HCT116 (cell line): ENCODE results near the gene TSPAN10. TPM values are rescaled to one million over a fixed set of nuclear protein-coding genes. Genes with fewer than 3 reads are reported as not detected.

ENCODE experiments used
- ATAC-seq: fragments of 200-7000 bp; cut with Tn5 transposase; 2 replicates; pipeline ENCODE4 v1.9.1; 2020; ENCODE audit warnings: mild to moderate bottlenecking, moderate library complexity
- BruUV-seq: library from RNA; stranded (reverse); fragments of 400-500 nt; replicated peaks from 2 replicates; lab custom pipeline; 2021; lab: Mats Ljungman, UMichigan
- CTCF ChIA-PET: fragments of 300-600 bp; sonication (Branson Sonifier 250); formaldehyde crosslinking; loops from one replicate; lab custom pipeline; 2021; ENCODE audit warnings: antibody characterized with exemption; lab: Charles Lee
- POLR2A ChIA-PET: fragments of 300-600, 350-600 bp; sonication (Branson Sonifier 250); formaldehyde crosslinking; loops from one replicate; lab custom pipeline; 2021; ENCODE audit warnings: antibody characterized with exemption; lab: Charles Lee
- RAD21 ChIA-PET, 2 experiments: fragments of 300-600 bp; sonication (Branson Sonifier 250); formaldehyde crosslinking; loops; one replicate each; lab custom pipeline; 2023; ENCODE audit warnings: low total read pairs in 2 of 2; ENCODE audit not compliant: uncharacterized antibody in 2 of 2, unreplicated experiment in 2 of 2, low non-redundant PET in 1 of 2; lab: Charles Lee
- DNase-seq: peaks from one replicate; pipeline ENCODE4 v3.0.0-alpha.2; 2010; ENCODE audit warnings: low read depth, low spot score
- H2AFZ ChIP-seq: fragments of 200-600 bp; shearing (Covaris generic), sonication (generic); 2 replicates; pipeline ENCODE4 v1.6.1; 2017; ENCODE audit warnings: low read depth, mixed run types, mixed read lengths, antibody characterized with exemption, low read length; ENCODE audit not compliant: poor library complexity, severe bottlenecking
- H3K27ac ChIP-seq: 2 replicates; pipeline ENCODE4 v1.5.1; 2012; ENCODE audit warnings: low read depth, low read length
- H3K27me3 ChIP-seq: fragments of 200-600 bp; sonication (generic); 2 replicates; pipeline ENCODE4 v1.6.1; 2016; ENCODE audit warnings: mixed run types, low read length, mixed read lengths; ENCODE audit not compliant: insufficient read depth
- H3K36me3 ChIP-seq, 2 experiments: fragments of 200-500 bp in 1 of 2; fragments of 200-600 bp in 1 of 2; sonication (Bioruptor generic) in 1 of 2; sonication (generic) in 1 of 2; 2 replicates each; pipeline versions ENCODE4 v1.5.1 to v1.6.1; 2014 to 2016; ENCODE audit warnings: low read length in 2 of 2, inconsistent platforms in 1 of 2, mixed read lengths in 1 of 2, mixed run types in 1 of 2; ENCODE audit not compliant: insufficient read depth in 2 of 2, control insufficient read depth in 1 of 2
- H3K4me1 ChIP-seq, 2 experiments: fragments of 200-600 bp in 1 of 2; sonication (generic) in 1 of 2; 2 replicates each; pipeline versions ENCODE4 v1.5.1 to v1.6.1; 2012 to 2017; ENCODE audit warnings: low read length in 2 of 2, inconsistent platforms in 1 of 2, mild to moderate bottlenecking in 1 of 2, mixed read lengths in 1 of 2, mixed run types in 1 of 2, moderate library complexity in 1 of 2; ENCODE audit not compliant: insufficient read depth in 2 of 2, control insufficient read depth in 1 of 2
- H3K4me2 ChIP-seq: fragments of 200-600 bp; sonication (generic); 2 replicates; pipeline ENCODE4 v1.6.1; 2017; ENCODE audit warnings: mixed run types, low read length, mixed read lengths
- H3K4me3 ChIP-seq, 2 experiments: fragments of 200-600 bp in 1 of 2; sonication (generic) in 1 of 2; replicated peaks in 1 of 2; 2 replicates each; pipeline ENCODE4 v1.5.1; 2011 to 2016; ENCODE audit warnings: low read length in 2 of 2, control low read depth in 1 of 2, low read depth in 1 of 2, mild to moderate bottlenecking in 1 of 2, mixed read lengths in 1 of 2, mixed run types in 1 of 2
- H3K79me2 ChIP-seq: fragments of 200-600 bp; sonication (generic); 2 replicates; pipeline ENCODE4 v1.6.1; 2017; ENCODE audit warnings: mild to moderate bottlenecking, mixed run types, low read length, moderate library complexity, mixed read lengths; ENCODE audit not compliant: insufficient read depth
- H3K9ac ChIP-seq: fragments of 200-600 bp; sonication (generic); 2 replicates; pipeline ENCODE4 v1.6.1; 2016; ENCODE audit warnings: low read length, mixed read lengths
- H3K9me2 ChIP-seq: fragments of 200-600 bp; sonication (generic), shearing (Covaris generic); 2 replicates; pipeline ENCODE4 v1.6.1; 2017; ENCODE audit warnings: mixed run types, mild to moderate bottlenecking, moderate library complexity; ENCODE audit not compliant: insufficient read depth
- H3K9me3 ChIP-seq, 2 experiments: fragments of 200-500 bp in 1 of 2; fragments of 200-600 bp in 1 of 2; sonication (Bioruptor generic) in 1 of 2; sonication (generic) in 1 of 2; 2 replicates each; pipeline ENCODE4 v1.6.1; 2014 to 2017; ENCODE audit warnings: low read length in 2 of 2, mixed read lengths in 2 of 2, inconsistent platforms in 1 of 2, low read depth in 1 of 2, mild to moderate bottlenecking in 1 of 2, mixed run types in 1 of 2, moderate library complexity in 1 of 2; ENCODE audit not compliant: control insufficient read depth in 1 of 2, insufficient read depth in 1 of 2
- H4K20me1 ChIP-seq: fragments of 200-600 bp; sonication (generic), shearing (Covaris generic); 2 replicates; pipeline ENCODE4 v1.6.1; 2017; ENCODE audit warnings: mixed run types, mild to moderate bottlenecking, moderate library complexity; ENCODE audit not compliant: insufficient read depth
- CBX3 ChIP-seq: IDR thresholded peaks from 2 replicates; pipeline ENCODE4 v1.6.1; 2012; ENCODE audit warnings: low read depth
- JUND ChIP-seq: IDR thresholded peaks from 2 replicates; pipeline ENCODE4 v1.6.1; 2012
- POLR2AphosphoS5 ChIP-seq: IDR thresholded peaks from 2 replicates; pipeline ENCODE4 v1.6.1; 2011; ENCODE audit warnings: mild to moderate bottlenecking, low read depth, low read length, moderate library complexity
- RAD21 ChIP-seq: IDR thresholded peaks from 2 replicates; pipeline ENCODE4 v1.6.1; 2012; ENCODE audit warnings: low read depth, mild to moderate bottlenecking
- intact Hi-C: fragments of 100-400 bp; cut with micrococcal nuclease; formaldehyde crosslinking; loops from 2 replicates; pipeline ENCODE4 v1.10.0; 2022
- total RNA-seq: library from RNA; stranded (reverse); gene quantifications from one replicate; pipeline ENCODE4 v1.2.1, GENCODE V29; 2021; ENCODE audit not compliant: unreplicated experiment
- TF ChIP-seq, protein P1 (sequence below): IDR thresholded peaks from 2 replicates; pipeline ENCODE4 v1.6.1; 2011; ENCODE audit warnings: mild to moderate bottlenecking, low read length, moderate library complexity; ENCODE audit not compliant: insufficient replicate concordance; ENCODE audit errors: extremely low read depth

The TSPAN10 gene
- total RNA-seq, 1 experiment from 2014 or later: 2.3 TPM

DNA sequence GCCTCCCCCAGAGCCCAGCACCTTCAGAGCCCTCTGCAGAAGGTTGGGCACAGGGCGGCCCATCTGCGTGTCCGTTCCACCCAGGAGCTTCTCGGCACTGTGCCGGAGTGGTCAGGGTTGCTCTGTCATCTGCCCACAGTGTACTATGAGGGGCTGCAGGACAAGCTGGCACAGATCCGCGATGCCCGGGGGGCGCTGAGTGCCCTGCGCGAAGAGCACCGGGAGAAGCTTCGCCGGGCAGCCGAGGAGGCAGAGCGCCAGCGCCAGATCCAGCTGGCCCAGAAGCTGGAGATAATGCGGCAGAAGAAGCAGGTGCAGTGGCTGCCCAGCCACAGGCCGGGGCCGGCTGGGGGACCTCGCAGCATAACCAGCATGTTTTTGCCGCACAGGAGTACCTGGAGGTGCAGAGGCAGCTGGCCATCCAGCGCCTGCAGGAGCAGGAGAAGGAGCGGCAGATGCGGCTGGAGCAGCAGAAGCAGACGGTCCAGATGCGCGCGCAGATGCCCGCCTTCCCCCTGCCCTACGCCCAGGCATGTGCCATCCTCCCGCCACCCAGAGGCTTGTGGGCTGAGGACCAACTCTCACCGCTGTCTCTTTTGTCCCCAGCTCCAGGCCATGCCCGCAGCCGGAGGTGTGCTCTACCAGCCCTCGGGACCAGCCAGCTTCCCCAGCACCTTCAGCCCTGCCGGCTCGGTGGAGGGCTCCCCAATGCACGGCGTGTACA lies 59.4 kb downstream of the TSPAN10 start:
- Histone ChIP-seq H3K4me1 (peaks cover 3 to 9% of the 10 kb centered on the region in 2 experiments; a peak in 3 of 4 replicates), H3K79me2 (peaks cover 84% of the 10 kb centered on the region), H3K4me3 (no peak overlapping the region), H3K9ac (no peak overlapping the region), H3K27me3 (no peaks in the 10 kb centered on the region), H3K9me2 (no peaks in the 10 kb centered on the region), H3K4me2 (no peak overlapping the region), H2AFZ (no peak overlapping the region), H3K36me3 (peaks cover 54 to 78% of the 10 kb centered on the region in 2 experiments), H4K20me1 (no peaks in the 10 kb centered on the region), H3K9me3 (no peaks in the 10 kb centered on the region), H3K27ac (peak overlapping the region; percentile 27; the same call in 1 of the 2 replicates)
- POLR2A ChIA-PET: no interaction called here
- CTCF ChIA-PET: no interaction called here
- RAD21 ChIA-PET: no interaction called here
- BruUV-seq: TSS peak; percentile 17
- no peak for DNase-seq
- intact Hi-C loops: loop anchor here (10.0 kb wide), 1 partner anchor 142 kb away; the partner anchor contains the start of gene FAAP100
- TF ChIP-seq POLR2AphosphoS5: peak; percentile 20
- no peak for TF ChIP-seq CBX3
- TF ChIP-seq RAD21: no peak
- TF ChIP-seq, protein P1, sequence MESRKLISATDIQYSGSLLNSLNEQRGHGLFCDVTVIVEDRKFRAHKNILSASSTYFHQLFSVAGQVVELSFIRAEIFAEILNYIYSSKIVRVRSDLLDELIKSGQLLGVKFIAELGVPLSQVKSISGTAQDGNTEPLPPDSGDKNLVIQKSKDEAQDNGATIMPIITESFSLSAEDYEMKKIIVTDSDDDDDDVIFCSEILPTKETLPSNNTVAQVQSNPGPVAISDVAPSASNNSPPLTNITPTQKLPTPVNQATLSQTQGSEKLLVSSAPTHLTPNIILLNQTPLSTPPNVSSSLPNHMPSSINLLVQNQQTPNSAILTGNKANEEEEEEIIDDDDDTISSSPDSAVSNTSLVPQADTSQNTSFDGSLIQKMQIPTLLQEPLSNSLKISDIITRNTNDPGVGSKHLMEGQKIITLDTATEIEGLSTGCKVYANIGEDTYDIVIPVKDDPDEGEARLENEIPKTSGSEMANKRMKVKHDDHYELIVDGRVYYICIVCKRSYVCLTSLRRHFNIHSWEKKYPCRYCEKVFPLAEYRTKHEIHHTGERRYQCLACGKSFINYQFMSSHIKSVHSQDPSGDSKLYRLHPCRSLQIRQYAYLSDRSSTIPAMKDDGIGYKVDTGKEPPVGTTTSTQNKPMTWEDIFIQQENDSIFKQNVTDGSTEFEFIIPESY: no peak
- TF ChIP-seq JUND: no peak
- no peak for ATAC-seq
